Mucosa of descending colon (tissue), 3 donors: ENCODE data around the gene UNKL. TPM values are rescaled to one million over a fixed set of nuclear protein-coding genes. Genes with fewer than 3 reads are reported as not detected.

ENCODE experiments used
- ATAC-seq: fragments of 200-7000 bp; cut with Tn5 transposase; one replicate; pipeline ENCODE4 v1.9.1; 2020; ENCODE audit warnings: mild to moderate bottlenecking, moderate library complexity
- DNase-seq, 3 donors: peaks; one replicate each; pipeline ENCODE4 v3.0.0-alpha.2; 2020
- H3K36me3 ChIP-seq: fragments of 200-600 bp; one replicate; pipeline ENCODE4 v1.8.0; 2021; ENCODE audit warnings: low read depth, mild to moderate bottlenecking
- H3K4me1 ChIP-seq: fragments of 200-600 bp; one replicate; pipeline ENCODE4 v1.8.0; 2021; ENCODE audit warnings: low read depth, mild to moderate bottlenecking
- H3K4me3 ChIP-seq: fragments of 200-600 bp; one replicate; pipeline ENCODE4 v1.8.0; 2021; ENCODE audit warnings: mild to moderate bottlenecking
- H3K9me3 ChIP-seq: fragments of 200-600 bp; one replicate; pipeline ENCODE4 v1.8.0; 2021; ENCODE audit warnings: mild to moderate bottlenecking
- CTCF ChIP-seq: fragments of 200-600 bp; IDR thresholded peaks from one replicate; pipeline ENCODE4 v1.8.0; 2022; ENCODE audit warnings: antibody characterized with exemption, mild to moderate bottlenecking
- intact Hi-C, 2 donors: fragments of 100-400 bp; cut with DNase I in 1 of 2; cut with micrococcal nuclease in 1 of 2; formaldehyde crosslinking; loops; one replicate each; pipeline versions ENCODE4 v1.11.0 to v1.11.1; 2022; cut with DNase I, micrococcal nuclease
- total RNA-seq, 3 donors: library from RNA; stranded (reverse); fragmentation: NEBNext Ultra II Directional in 2 of 3; extraction: Animal tissue kit (Norgen Biotek cat#: 25700) in 2 of 3; gene quantifications; one replicate each; pipeline versions ENCODE4 v1.2.1 to v1.2.4, GENCODE V29; 2021 to 2023
- donor health status: DM: no; HTN: no; CAD: no; lungs with moderate emphysema.
- donor health status: DM: no; HTN: no; CAD: no.
- donor health status: DM: no; HTN: yes; CAD: no.

UNKL gene
- total RNA-seq, 3 donors from 2014 or later: 16.2 to 36.5 (median 28.2) TPM

- TF ChIP-seq CTCF: no peak
- intact Hi-C loops: no loop called here
- H3K9me3 ChIP-seq: no peaks in the 10 kb centered on the region
- DNase-seq (no peak), ATAC-seq (no peak)
- no peaks in the 10 kb centered on the region for H3K4me1 ChIP-seq
- no peak overlapping the region for H3K4me3 ChIP-seq
- peaks cover 5% of the 10 kb centered on the region for H3K36me3 ChIP-seq
These were observed 34.8 kb upstream of the UNKL start for GRCh38 chr16:1449201-1449788.

GRCh38 chr16:1448536-1449116 lies 34.1 kb upstream of the UNKL start:
- DNase-seq (no peak), ATAC-seq (no peak)
- Histone ChIP-seq H3K4me3 (no peak overlapping the region), H3K4me1 (no peaks in the 10 kb centered on the region), H3K36me3 (peaks cover 5% of the 10 kb centered on the region), H3K9me3 (no peaks in the 10 kb centered on the region)
- intact Hi-C loops: no loop called here
- no peak for TF ChIP-seq CTCF

- no peak for TF ChIP-seq CTCF
- no peaks in the 10 kb centered on the region for H3K9me3 ChIP-seq
- DNase-seq (no peak), ATAC-seq (no peak)
- H3K4me1 ChIP-seq: no peaks in the 10 kb centered on the region
- H3K36me3 ChIP-seq: peaks cover 5% of the 10 kb centered on the region
- no peak overlapping the region for H3K4me3 ChIP-seq
- intact Hi-C loops: no loop called here
These were observed 33.5 kb upstream of the UNKL start for GRCh38 chr16:1447965-1448364.

- Histone ChIP-seq H3K36me3 (peaks cover 5% of the 10 kb centered on the region), H3K9me3 (no peaks in the 10 kb centered on the region), H3K4me1 (no peaks in the 10 kb centered on the region), H3K4me3 (no peak overlapping the region)
- no peak for ATAC-seq
- intact Hi-C loops: no loop called here
- DNase-seq: no peak
- no peak for TF ChIP-seq CTCF
These were observed 32.0 kb upstream of the UNKL start for GRCh38 chr16:1446296-1447080.

GRCh38 chr16:1445518-1446203 lies 31.2 kb upstream of the UNKL start:
- intact Hi-C loops: no loop called here
- peaks cover 5% of the 10 kb centered on the region for H3K36me3 ChIP-seq
- no peak for DNase-seq

More at GRCh38 chr16:1445518-1446203, 31.2 kb upstream of the UNKL start:
- no peak overlapping the region for H3K4me3 ChIP-seq
- no peaks in the 10 kb centered on the region for H3K9me3 ChIP-seq
- no peak for TF ChIP-seq CTCF
- ATAC-seq: no peak
- no peaks in the 10 kb centered on the region for H3K4me1 ChIP-seq
